ENCODE results near the gene PRRT4.

PRRT4 gene

GRCh38 chr7:128335730-128336129 lies 25.8 kb downstream of the PRRT4 start:
- H2AFZ ChIP-seq (ENCODE audit: low read depth, low read length), result no peak overlapping the region
- no peak overlapping the region for H4K8ac ChIP-seq (ENCODE audit: low read length)
- H3K18ac ChIP-seq (ENCODE audit: low read depth in 1 of 2, low read length in 2 of 2), result no peak overlapping the region
- no peak overlapping the region for H4K91ac ChIP-seq (ENCODE audit: low read length)
- WGBS, result 95% methylated on average over 3 of the region's 3 CpGs
- H3K36me3 ChIP-seq (ENCODE audit: control insufficient read depth in 1 of 2, insufficient read depth in 2 of 2, low read depth in 1 of 2, low read length in 2 of 2), result peaks cover 24 to 86% of the 10 kb centered on the region in 2 experiments
- no peak overlapping the region for H3K14ac ChIP-seq (ENCODE audit: low read length in 2 of 2)
- H3K4me3 ChIP-seq (ENCODE audit: insufficient read depth in 1 of 2, low read depth in 1 of 2, low read length in 2 of 2), result no peak overlapping the region
- DNase-seq, result no peak
- H2AK5ac ChIP-seq (ENCODE audit: low read length, severe bottlenecking), result no peak overlapping the region
- peaks cover 21% of the 10 kb centered on the region for H3K79me1 ChIP-seq (replicated peaks; ENCODE audit: low read length, poor library complexity, severe bottlenecking)
- no peak overlapping the region for H2BK12ac ChIP-seq (ENCODE audit: low read length in 2 of 2)
- H3K4ac ChIP-seq (ENCODE audit: low read depth in 1 of 2, low read length in 2 of 2), result no peak overlapping the region
- H3K27me3 ChIP-seq (ENCODE audit: control insufficient read depth in 1 of 2, insufficient read depth in 1 of 2, low read length in 2 of 2), result no peaks in the 10 kb centered on the region
- H3K4me1 ChIP-seq (ENCODE audit: control insufficient read depth, insufficient read depth, low read depth, low read length), result no peaks in the 10 kb centered on the region
- no peak overlapping the region for H2BK120ac ChIP-seq (ENCODE audit: low read depth, low read length)
- H3K23ac ChIP-seq (ENCODE audit: low read length in 2 of 2), result no peak overlapping the region
- no peak overlapping the region for H2BK15ac ChIP-seq (ENCODE audit: low read depth, poor library complexity, severe bottlenecking)
- no peak overlapping the region for H2BK5ac ChIP-seq (ENCODE audit: low read depth, low read length, poor library complexity, severe bottlenecking)
- no peak overlapping the region for H3K4me2 ChIP-seq (ENCODE audit: low read length, poor library complexity, severe bottlenecking)
- no peaks in the 10 kb centered on the region for H3K9me3 ChIP-seq (ENCODE audit: control insufficient read depth, low read length)
- no peak overlapping the region for H3K27ac ChIP-seq (ENCODE audit: low read length, poor library complexity, severe bottlenecking)
- no peak overlapping the region for H3K9ac ChIP-seq (ENCODE audit: low read length)

GRCh38 chr7:128324368-128324680 lies 37.2 kb downstream of the PRRT4 start:
- no peak overlapping the region for H2BK12ac ChIP-seq (ENCODE audit: low read length in 2 of 2)
- H2BK15ac ChIP-seq (ENCODE audit: low read depth, poor library complexity, severe bottlenecking), result no peak overlapping the region
- H4K8ac ChIP-seq (ENCODE audit: low read length), result no peak overlapping the region
- DNase-seq, result no peak
- H3K27ac ChIP-seq (ENCODE audit: low read length, poor library complexity, severe bottlenecking), result no peak overlapping the region
- peaks cover 2% of the 10 kb centered on the region for H3K4me1 ChIP-seq (ENCODE audit: control insufficient read depth, insufficient read depth, low read depth, low read length)
- WGBS, result 96% methylated on average over 9 of the region's 9 CpGs
- H4K91ac ChIP-seq (ENCODE audit: low read length), result no peak overlapping the region
- no peaks in the 10 kb centered on the region for H3K9me3 ChIP-seq (ENCODE audit: control insufficient read depth, low read length)
- H2AK5ac ChIP-seq (ENCODE audit: low read length, severe bottlenecking), result no peak overlapping the region
- no peak overlapping the region for H2BK120ac ChIP-seq (ENCODE audit: low read depth, low read length)
- no peak overlapping the region for H3K4me3 ChIP-seq (ENCODE audit: insufficient read depth in 1 of 2, low read depth in 1 of 2, low read length in 2 of 2)
- no peak overlapping the region for H3K4me2 ChIP-seq (ENCODE audit: low read length, poor library complexity, severe bottlenecking)
- no peaks in the 10 kb centered on the region for H3K27me3 ChIP-seq (ENCODE audit: control insufficient read depth in 1 of 2, insufficient read depth in 1 of 2, low read length in 2 of 2)
- no peak overlapping the region for H2BK5ac ChIP-seq (ENCODE audit: low read depth, low read length, poor library complexity, severe bottlenecking)
- peaks cover 23 to 79% of the 10 kb centered on the region in 2 experiments for H3K36me3 ChIP-seq (ENCODE audit: control insufficient read depth in 1 of 2, insufficient read depth in 2 of 2, low read depth in 1 of 2, low read length in 2 of 2)
- H3K14ac ChIP-seq (ENCODE audit: low read length in 2 of 2), result no peak overlapping the region
- H3K4ac ChIP-seq (ENCODE audit: low read depth in 1 of 2, low read length in 2 of 2), result no peak overlapping the region
- H3K23ac ChIP-seq (ENCODE audit: low read length in 2 of 2), result no peak overlapping the region
- peak overlapping the region; percentile 80 for H3K9ac ChIP-seq (ENCODE audit: low read length)
- no peaks in the 10 kb centered on the region for H3K79me1 ChIP-seq (replicated peaks; ENCODE audit: low read length, poor library complexity, severe bottlenecking)
- H3K18ac ChIP-seq (ENCODE audit: low read depth in 1 of 2, low read length in 2 of 2), result no peak overlapping the region
- no peak overlapping the region for H2AFZ ChIP-seq (ENCODE audit: low read depth, low read length)

- peak overlapping the region in 1 of 2 experiments; percentile 30 for H3K4me3 ChIP-seq (ENCODE audit: insufficient read depth in 1 of 2, low read depth in 1 of 2, low read length in 2 of 2)
- H2BK15ac ChIP-seq (ENCODE audit: low read depth, poor library complexity, severe bottlenecking), result no peak overlapping the region
- 97% methylated on average over 9 of the region's 10 CpGs for WGBS
- H3K4me2 ChIP-seq (ENCODE audit: low read length, poor library complexity, severe bottlenecking), result no peak overlapping the region
- no peak overlapping the region for H2BK12ac ChIP-seq (ENCODE audit: low read length in 2 of 2)
- H3K14ac ChIP-seq (ENCODE audit: low read length in 2 of 2), result no peak overlapping the region
- H3K79me1 ChIP-seq (replicated peaks; ENCODE audit: low read length, poor library complexity, severe bottlenecking), result peaks cover 2% of the 10 kb centered on the region
- no peak overlapping the region for H3K4ac ChIP-seq (ENCODE audit: low read depth in 1 of 2, low read length in 2 of 2)
- H3K9ac ChIP-seq (ENCODE audit: low read length), result peak overlapping the region; percentile 80
- H2BK120ac ChIP-seq (ENCODE audit: low read depth, low read length), result no peak overlapping the region
- H3K23ac ChIP-seq (ENCODE audit: low read length in 2 of 2), result no peak overlapping the region
- H4K91ac ChIP-seq (ENCODE audit: low read length), result no peak overlapping the region
- no peak overlapping the region for H3K27ac ChIP-seq (ENCODE audit: low read length, poor library complexity, severe bottlenecking)
- no peak overlapping the region for H2AFZ ChIP-seq (ENCODE audit: low read depth, low read length)
- no peaks in the 10 kb centered on the region for H3K9me3 ChIP-seq (ENCODE audit: control insufficient read depth, low read length)
- H3K36me3 ChIP-seq (ENCODE audit: control insufficient read depth in 1 of 2, insufficient read depth in 2 of 2, low read depth in 1 of 2, low read length in 2 of 2), result peaks cover 23 to 82% of the 10 kb centered on the region in 2 experiments
- H4K8ac ChIP-seq (ENCODE audit: low read length), result no peak overlapping the region
- H2BK5ac ChIP-seq (ENCODE audit: low read depth, low read length, poor library complexity, severe bottlenecking), result no peak overlapping the region
- no peak overlapping the region for H3K18ac ChIP-seq (ENCODE audit: low read depth in 1 of 2, low read length in 2 of 2)
- H2AK5ac ChIP-seq (ENCODE audit: low read length, severe bottlenecking), result no peak overlapping the region
- no peaks in the 10 kb centered on the region for H3K27me3 ChIP-seq (ENCODE audit: control insufficient read depth in 1 of 2, insufficient read depth in 1 of 2, low read length in 2 of 2)
- no peak for DNase-seq
- H3K4me1 ChIP-seq (ENCODE audit: control insufficient read depth, insufficient read depth, low read depth, low read length), result peaks cover 2% of the 10 kb centered on the region
Observed at GRCh38 chr7:128323459-128324367, 37.8 kb downstream of the PRRT4 start.

- H3K27ac ChIP-seq (ENCODE audit: low read length, poor library complexity, severe bottlenecking), result no peak overlapping the region
- H4K91ac ChIP-seq (ENCODE audit: low read length), result no peak overlapping the region
- H2BK120ac ChIP-seq (ENCODE audit: low read depth, low read length), result no peak overlapping the region
- H2AFZ ChIP-seq (ENCODE audit: low read depth, low read length), result no peak overlapping the region
- no peaks in the 10 kb centered on the region for H3K27me3 ChIP-seq (ENCODE audit: control insufficient read depth in 1 of 2, insufficient read depth in 1 of 2, low read length in 2 of 2)
- no peak overlapping the region for H2BK5ac ChIP-seq (ENCODE audit: low read depth, low read length, poor library complexity, severe bottlenecking)
- H2BK12ac ChIP-seq (ENCODE audit: low read length in 2 of 2), result no peak overlapping the region
- H2AK5ac ChIP-seq (ENCODE audit: low read length, severe bottlenecking), result no peak overlapping the region
- H3K9me3 ChIP-seq (ENCODE audit: control insufficient read depth, low read length), result no peaks in the 10 kb centered on the region
- no peak overlapping the region for H4K8ac ChIP-seq (ENCODE audit: low read length)
- H3K4me3 ChIP-seq (ENCODE audit: insufficient read depth in 1 of 2, low read depth in 1 of 2, low read length in 2 of 2), result no peak overlapping the region
- H3K14ac ChIP-seq (ENCODE audit: low read length in 2 of 2), result no peak overlapping the region
- no peak overlapping the region for H2BK15ac ChIP-seq (ENCODE audit: low read depth, poor library complexity, severe bottlenecking)
- no peak overlapping the region for H3K4ac ChIP-seq (ENCODE audit: low read depth in 1 of 2, low read length in 2 of 2)
- peaks cover 2% of the 10 kb centered on the region for H3K4me1 ChIP-seq (ENCODE audit: control insufficient read depth, insufficient read depth, low read depth, low read length)
- no peak overlapping the region for H3K23ac ChIP-seq (ENCODE audit: low read length in 2 of 2)
- H3K4me2 ChIP-seq (ENCODE audit: low read length, poor library complexity, severe bottlenecking), result no peak overlapping the region
- peak overlapping the region; percentile 80 for H3K9ac ChIP-seq (ENCODE audit: low read length)
- no peak for DNase-seq
- peaks cover 2% of the 10 kb centered on the region for H3K79me1 ChIP-seq (replicated peaks; ENCODE audit: low read length, poor library complexity, severe bottlenecking)
- H3K36me3 ChIP-seq (ENCODE audit: control insufficient read depth in 1 of 2, insufficient read depth in 2 of 2, low read depth in 1 of 2, low read length in 2 of 2), result peaks cover 23 to 81% of the 10 kb centered on the region in 2 experiments
- no peak overlapping the region for H3K18ac ChIP-seq (ENCODE audit: low read depth in 1 of 2, low read length in 2 of 2)
Observed at GRCh38 chr7:128323040-128323439, 38.5 kb downstream of the PRRT4 start.

Measured in mesenchymal stem cell (in vitro differentiated cells and primary cell).